Colonic mucosa (tissue), 4 donors: ENCODE data around the gene CMAS. TPM values are rescaled to one million over a fixed set of nuclear protein-coding genes. Genes with fewer than 3 reads are reported as not detected.
A peak's percentile ranks its signal among the peaks of the same experiment; 100 is the strongest.

Experiments
- DNase-seq: peaks from one replicate; pipeline ENCODE4 v3.0.0-alpha.2; 2020
- H3K27ac ChIP-seq: fragments of 200-600 bp; one replicate; pipeline ENCODE4 v1.8.0; 2021
- H3K27me3 ChIP-seq: fragments of 200-600 bp; one replicate; pipeline ENCODE4 v1.8.0; 2021
- H3K36me3 ChIP-seq: fragments of 200-600 bp; one replicate; pipeline ENCODE4 v1.8.0; 2021
- H3K4me1 ChIP-seq: fragments of 200-600 bp; one replicate; pipeline ENCODE4 v1.8.0; 2021; ENCODE audit warnings: mild to moderate bottlenecking
- H3K4me3 ChIP-seq: fragments of 200-600 bp; one replicate; pipeline ENCODE4 v1.8.0; 2021
- H3K9ac ChIP-seq, 2 donors: one replicate each; pipeline ENCODE4 v1.7.0; 2013; ENCODE audit warnings: control low read depth in 2 of 2, low read depth in 2 of 2, low read length in 2 of 2
- H3K9me3 ChIP-seq: fragments of 200-600 bp; one replicate; pipeline ENCODE4 v1.8.0; 2021
- CTCF ChIP-seq: fragments of 200-600 bp; IDR thresholded peaks from one replicate; pipeline ENCODE4 v1.8.0; 2022; ENCODE audit warnings: antibody characterized with exemption, mild to moderate bottlenecking
- intact Hi-C: fragments of 100-400 bp; cut with DNase I; formaldehyde crosslinking; loops from one replicate; pipeline ENCODE4 v1.14.1; 2022
- total RNA-seq, 2 donors: library from RNA; stranded (reverse); fragmentation: NEBNext Ultra II Directional in 1 of 2; extraction: Animal tissue kit (Norgen Biotek cat#: 25700) in 1 of 2; gene quantifications; one replicate each; pipeline ENCODE4 v1.2.1, GENCODE V29; 2021
- donor health status: healthy.
- donor health status: DM: no; HTN: no; CAD: no.
- donor health status: DM: no; HTN: no; CAD: no.

CMAS gene
- total RNA-seq, 2 donors from 2014 or later = 126 to 189 TPM

- TF ChIP-seq CTCF = no peak
- no peak for DNase-seq
- Histone ChIP-seq H3K36me3 (no peaks in the 10 kb centered on the region), H3K27ac (no peak overlapping the region), H3K4me3 (no peak overlapping the region), H3K9me3 (no peaks in the 10 kb centered on the region), H3K27me3 (no peaks in the 10 kb centered on the region), H3K9ac (no peak overlapping the region), H3K4me1 (peaks cover 6% of the 10 kb centered on the region)
- intact Hi-C loops = no loop called here
Measured at GRCh38 chr12:22039361-22039760, 6.7 kb upstream of the CMAS start.

- Histone ChIP-seq H3K4me1 (no peaks in the 10 kb centered on the region), H3K4me3 (no peak overlapping the region), H3K9ac (peak overlapping the region in 1 of 2 donors; percentile 47), H3K27ac (peak overlapping the region; percentile 83), H3K27me3 (no peaks in the 10 kb centered on the region), H3K9me3 (no peaks in the 10 kb centered on the region), H3K36me3 (no peaks in the 10 kb centered on the region)
- intact Hi-C loops = no loop called here
- TF ChIP-seq CTCF = no peak
- DNase-seq = peak; percentile 35
Measured at GRCh38 chr12:22042976-22043669, 2.9 kb upstream of the CMAS start.

GRCh38 chr12:22043943-22044342 is 2.1 kb upstream of the CMAS start:
- H3K4me1 ChIP-seq = no peaks in the 10 kb centered on the region
- H3K27me3 ChIP-seq = no peaks in the 10 kb centered on the region
- TF ChIP-seq CTCF = no peak
- no peaks in the 10 kb centered on the region for H3K9me3 ChIP-seq
- H3K4me3 ChIP-seq = no peak overlapping the region
- no peaks in the 10 kb centered on the region for H3K36me3 ChIP-seq
- H3K27ac ChIP-seq = peak overlapping the region; percentile 83
- intact Hi-C loops = no loop called here
- H3K9ac ChIP-seq = peak overlapping the region in 1 of 2 donors; percentile 47
- DNase-seq = peak; percentile 47

GRCh38 chr12:22044391-22044790 is 1.6 kb upstream of the CMAS start:
- H3K4me1 ChIP-seq = peaks cover 2% of the 10 kb centered on the region
- intact Hi-C loops = no loop called here
- no peaks in the 10 kb centered on the region for H3K9me3 ChIP-seq
- peak overlapping the region in 1 of 2 donors; percentile 16 for H3K9ac ChIP-seq
- H3K27ac ChIP-seq = peak overlapping the region; percentile 83
- no peak overlapping the region for H3K4me3 ChIP-seq
- DNase-seq = peak; percentile 27
- H3K27me3 ChIP-seq = no peaks in the 10 kb centered on the region
- no peak for TF ChIP-seq CTCF
- no peaks in the 10 kb centered on the region for H3K36me3 ChIP-seq

- Histone ChIP-seq H3K36me3 (no peaks in the 10 kb centered on the region), H3K9ac (peak overlapping the region; percentile 96 to 99), H3K4me1 (peaks cover 13% of the 10 kb centered on the region), H3K27me3 (no peaks in the 10 kb centered on the region), H3K4me3 (peak overlapping the region; percentile 98), H3K9me3 (no peaks in the 10 kb centered on the region), H3K27ac (peak overlapping the region; percentile 99)
- TF ChIP-seq CTCF = no peak
- intact Hi-C loops = no loop called here
- no peak for DNase-seq
Measured at GRCh38 chr12:22046968-22047390, 961 bp downstream of the CMAS start.
